Activated T-cell treated with anti-CD3 and anti-CD28 coated beads, Interleukin-2, amount 50 U/mL, for 1 hour (primary cell): Measurements from ENCODE around the gene FAM209A.
"Not testable (repeated sequence)": the region's sequence is repeated elsewhere in the genome, so short reads cannot be mapped to it uniquely, and the experiment has no call there.

ENCODE experiments used
- DNase-seq: peaks from one replicate; pipeline ENCODE4 v3.0.0-alpha.2; 2020

FAM209A gene

DNA sequence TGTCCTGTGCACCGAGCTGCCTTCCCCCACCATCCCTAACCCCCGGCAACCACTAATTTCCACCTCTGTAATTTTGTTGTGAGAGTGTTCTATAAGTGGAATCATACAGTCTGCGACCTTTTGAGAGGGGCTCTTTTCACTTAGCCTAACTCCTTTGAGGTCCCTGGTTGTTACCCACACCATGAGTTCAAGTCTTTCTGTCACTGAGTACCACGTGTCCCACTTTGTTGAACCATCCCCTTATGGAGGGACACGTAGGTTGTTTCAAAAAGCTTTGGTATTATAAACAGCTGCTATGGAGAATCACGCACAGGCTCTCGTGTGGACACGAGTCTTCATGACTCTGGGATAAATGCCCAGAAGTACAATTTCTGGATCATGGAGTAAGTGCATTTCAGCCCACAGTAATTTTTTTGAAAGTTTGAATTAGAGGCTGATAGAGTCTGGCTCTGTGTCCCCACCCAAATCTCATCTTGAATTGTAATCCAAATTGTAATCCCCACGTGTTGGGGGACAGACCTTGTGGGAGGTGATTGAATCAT, 18.0 kb downstream of the FAM209A start:
- no peak for DNase-seq

DNA sequence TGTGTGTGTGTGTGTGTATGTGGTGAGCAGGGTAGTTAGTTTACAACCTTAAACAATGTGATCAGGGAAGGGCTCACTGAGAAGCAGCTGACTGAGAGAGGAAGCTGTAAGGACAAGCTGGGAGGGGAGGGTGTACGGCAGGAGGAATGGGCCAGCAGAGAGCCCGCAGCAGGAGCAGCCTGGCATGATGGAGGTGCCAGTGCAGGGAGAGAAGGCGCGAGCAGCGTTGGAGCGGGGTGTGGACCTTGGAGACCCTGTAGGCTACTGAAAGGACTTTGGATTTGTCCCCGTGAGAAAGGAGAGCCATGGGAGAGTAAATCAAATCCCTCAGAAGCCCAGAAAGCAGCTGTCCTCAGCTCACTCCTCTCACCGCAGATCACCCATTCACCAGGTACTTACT, 27.0 kb downstream of the FAM209A start:
- DNase-seq, result no peak

DNA sequence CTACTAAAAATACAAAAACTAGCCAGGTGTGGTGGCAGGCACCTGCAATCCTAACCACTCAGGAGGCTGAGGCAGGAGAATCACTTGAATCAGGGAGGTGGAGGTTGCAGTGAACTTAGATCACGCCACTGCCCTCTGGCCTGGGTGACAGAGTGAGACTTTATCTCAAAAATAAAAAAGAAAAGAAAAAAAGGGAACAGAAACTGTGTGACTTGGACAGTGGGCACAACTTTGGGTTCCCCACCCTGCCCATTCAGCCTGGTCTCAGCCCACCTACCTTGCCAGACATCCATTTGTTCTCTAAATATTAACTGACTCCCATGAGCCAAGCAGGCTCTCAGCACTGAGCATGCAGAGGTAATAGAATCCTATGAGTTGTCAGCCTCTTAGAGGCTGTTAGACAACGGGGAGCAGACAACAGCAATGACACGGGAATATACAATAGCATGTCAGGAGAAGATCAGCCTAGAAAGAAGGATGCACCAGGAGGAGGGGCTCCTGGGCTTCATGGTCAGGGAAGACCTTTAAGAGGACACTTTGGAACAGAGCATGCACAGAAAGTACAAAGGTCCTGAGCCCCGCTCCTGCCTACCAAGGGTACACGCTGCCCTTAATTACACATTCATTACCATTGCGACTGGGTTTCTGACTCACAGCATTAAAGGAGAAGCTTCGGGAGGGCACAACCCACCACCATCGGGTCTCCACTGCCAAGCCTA, 28.5 kb downstream of the FAM209A start:
- no peak for DNase-seq

GRCh38 chr20:56554869-56555268, 30.3 kb downstream of the FAM209A start:
- DNase-seq, result no peak

DNA sequence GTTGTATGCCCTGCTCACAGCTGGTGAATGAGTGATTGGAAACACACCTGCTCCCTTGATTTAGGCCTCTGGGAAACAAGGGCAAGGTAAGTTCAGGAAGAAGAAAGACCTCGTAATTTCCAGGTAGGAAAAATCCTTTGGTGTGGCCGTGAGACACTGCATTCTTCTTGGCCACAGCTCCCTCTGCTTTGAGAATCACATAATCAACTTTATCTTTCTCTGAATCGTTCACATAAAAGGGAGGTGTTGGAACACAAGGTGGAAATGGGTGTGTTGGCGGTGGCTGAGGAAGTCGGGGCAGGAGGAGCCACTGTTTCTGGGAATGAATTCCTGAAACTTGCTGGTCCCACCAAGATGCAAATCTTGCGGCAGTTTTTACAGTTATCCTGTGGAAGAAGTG, 34.4 kb downstream of the FAM209A start:
- no peak for DNase-seq

DNA sequence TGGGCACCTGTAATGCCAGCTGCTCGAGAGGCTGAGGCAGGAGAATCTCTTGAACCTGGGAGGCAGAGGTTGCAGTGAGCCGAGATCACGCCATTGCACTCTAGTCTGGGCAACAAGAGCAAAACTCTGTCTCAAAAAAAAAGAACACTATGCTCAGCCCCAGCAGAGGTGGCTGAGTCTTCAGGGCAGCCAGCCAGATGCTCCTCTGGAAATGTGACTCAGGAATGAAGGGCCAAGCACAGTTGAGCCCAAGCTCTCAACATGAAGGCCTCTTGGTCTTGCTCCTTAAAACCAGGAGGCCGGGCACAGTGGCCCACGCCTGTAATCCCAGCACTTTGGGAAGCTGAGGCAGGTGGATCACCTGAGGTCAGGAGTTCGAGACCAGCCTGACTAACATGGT, 40.0 kb downstream of the FAM209A start:
- DNase-seq, result not testable (repeated sequence)

GRCh38 chr20:56565511-56565910, 41.0 kb downstream of the FAM209A start:
- no peak for DNase-seq

DNA sequence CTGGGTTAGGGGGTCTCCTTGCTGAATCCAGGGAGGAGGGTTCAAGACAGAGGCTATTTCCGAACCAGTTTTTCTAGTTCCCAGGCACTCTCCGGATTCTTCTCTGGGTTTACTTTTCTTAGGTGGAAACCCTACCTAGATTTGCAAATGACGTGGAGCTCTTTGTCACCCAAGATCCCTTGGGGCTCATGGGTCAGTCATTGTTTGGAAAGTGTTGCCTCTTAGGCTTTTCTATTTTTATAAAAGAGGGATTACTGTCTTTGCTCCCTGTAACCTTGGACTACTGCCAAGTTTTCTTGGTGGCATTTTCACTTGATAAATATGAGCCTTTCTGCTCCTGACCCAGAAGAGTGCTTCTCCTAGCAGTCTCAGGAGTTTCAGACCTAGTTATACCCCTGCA, 42.1 kb downstream of the FAM209A start:
- DNase-seq, result no peak

GRCh38 chr20:56570832-56571231, 46.3 kb downstream of the FAM209A start:
- no peak for DNase-seq

- DNase-seq, result no peak
Observed at GRCh38 chr20:56572172-56572571, 47.6 kb downstream of the FAM209A start.

GRCh38 chr20:56573986-56574385, 49.4 kb downstream of the FAM209A start:
- DNase-seq, result no peak

DNA sequence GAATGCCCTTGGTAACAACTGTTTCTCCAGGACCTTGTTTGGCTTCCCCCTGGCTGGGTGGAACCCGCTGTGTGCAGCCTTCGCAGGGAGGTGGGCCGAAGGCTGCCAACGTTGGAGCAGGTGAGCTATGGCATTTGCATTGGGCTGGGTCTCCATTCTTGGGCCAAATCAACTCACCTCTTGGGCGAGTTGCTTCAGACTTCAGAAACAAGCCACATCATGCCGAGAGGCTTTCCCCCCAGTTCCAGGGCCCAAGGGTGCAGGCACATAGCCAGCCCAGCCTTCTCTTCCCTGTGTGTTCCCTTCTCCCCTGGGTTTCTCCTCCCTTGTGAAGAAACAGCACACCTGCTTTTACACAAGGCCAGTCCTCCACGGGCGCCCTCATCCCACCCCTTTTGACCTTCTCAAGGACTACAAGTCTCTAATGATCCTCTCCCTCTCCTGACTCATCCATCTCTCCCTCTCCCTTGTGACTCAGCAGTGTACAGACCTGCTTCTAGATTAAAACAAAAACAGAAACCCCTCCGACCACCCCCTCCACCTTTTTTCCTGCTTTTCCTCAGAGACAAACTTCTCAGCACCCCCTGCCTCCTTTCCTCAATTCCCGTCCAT, 50.1 kb downstream of the FAM209A start:
- DNase-seq, result no peak

GRCh38 chr20:56575157-56575556, 50.6 kb downstream of the FAM209A start:
- no peak for DNase-seq
